Measurements from ENCODE around the gene VPS35L. TPM values are rescaled to one million over a fixed set of nuclear protein-coding genes. Genes with fewer than 3 reads are reported as not detected.

Gene VPS35L, protein sequence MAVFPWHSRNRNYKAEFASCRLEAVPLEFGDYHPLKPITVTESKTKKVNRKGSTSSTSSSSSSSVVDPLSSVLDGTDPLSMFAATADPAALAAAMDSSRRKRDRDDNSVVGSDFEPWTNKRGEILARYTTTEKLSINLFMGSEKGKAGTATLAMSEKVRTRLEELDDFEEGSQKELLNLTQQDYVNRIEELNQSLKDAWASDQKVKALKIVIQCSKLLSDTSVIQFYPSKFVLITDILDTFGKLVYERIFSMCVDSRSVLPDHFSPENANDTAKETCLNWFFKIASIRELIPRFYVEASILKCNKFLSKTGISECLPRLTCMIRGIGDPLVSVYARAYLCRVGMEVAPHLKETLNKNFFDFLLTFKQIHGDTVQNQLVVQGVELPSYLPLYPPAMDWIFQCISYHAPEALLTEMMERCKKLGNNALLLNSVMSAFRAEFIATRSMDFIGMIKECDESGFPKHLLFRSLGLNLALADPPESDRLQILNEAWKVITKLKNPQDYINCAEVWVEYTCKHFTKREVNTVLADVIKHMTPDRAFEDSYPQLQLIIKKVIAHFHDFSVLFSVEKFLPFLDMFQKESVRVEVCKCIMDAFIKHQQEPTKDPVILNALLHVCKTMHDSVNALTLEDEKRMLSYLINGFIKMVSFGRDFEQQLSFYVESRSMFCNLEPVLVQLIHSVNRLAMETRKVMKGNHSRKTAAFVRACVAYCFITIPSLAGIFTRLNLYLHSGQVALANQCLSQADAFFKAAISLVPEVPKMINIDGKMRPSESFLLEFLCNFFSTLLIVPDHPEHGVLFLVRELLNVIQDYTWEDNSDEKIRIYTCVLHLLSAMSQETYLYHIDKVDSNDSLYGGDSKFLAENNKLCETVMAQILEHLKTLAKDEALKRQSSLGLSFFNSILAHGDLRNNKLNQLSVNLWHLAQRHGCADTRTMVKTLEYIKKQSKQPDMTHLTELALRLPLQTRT
- total RNA-seq (2022) (50.2 and 55.5 TPM in 2 replicates), Bru-seq, nascent RNA (percentile 66 among the genes with signal in this experiment), BruChase-seq, experiment 1, labeled RNA remaining after a 6-hour chase (percentile 67 among the genes with signal in this experiment), BruChase-seq, experiment 2, labeled RNA remaining after a 2-hour chase (percentile 68 among the genes with signal in this experiment)
- long read RNA-seq, transcript VPS35L-203 (31 exons, 3,855 nt): major isoform, 108 of 151 reads
- long read RNA-seq, partial matches to known transcripts: 18 of 151 reads
- long read RNA-seq, other reads (novel, unspliced or antisense): 22 of 151 reads

DNA sequence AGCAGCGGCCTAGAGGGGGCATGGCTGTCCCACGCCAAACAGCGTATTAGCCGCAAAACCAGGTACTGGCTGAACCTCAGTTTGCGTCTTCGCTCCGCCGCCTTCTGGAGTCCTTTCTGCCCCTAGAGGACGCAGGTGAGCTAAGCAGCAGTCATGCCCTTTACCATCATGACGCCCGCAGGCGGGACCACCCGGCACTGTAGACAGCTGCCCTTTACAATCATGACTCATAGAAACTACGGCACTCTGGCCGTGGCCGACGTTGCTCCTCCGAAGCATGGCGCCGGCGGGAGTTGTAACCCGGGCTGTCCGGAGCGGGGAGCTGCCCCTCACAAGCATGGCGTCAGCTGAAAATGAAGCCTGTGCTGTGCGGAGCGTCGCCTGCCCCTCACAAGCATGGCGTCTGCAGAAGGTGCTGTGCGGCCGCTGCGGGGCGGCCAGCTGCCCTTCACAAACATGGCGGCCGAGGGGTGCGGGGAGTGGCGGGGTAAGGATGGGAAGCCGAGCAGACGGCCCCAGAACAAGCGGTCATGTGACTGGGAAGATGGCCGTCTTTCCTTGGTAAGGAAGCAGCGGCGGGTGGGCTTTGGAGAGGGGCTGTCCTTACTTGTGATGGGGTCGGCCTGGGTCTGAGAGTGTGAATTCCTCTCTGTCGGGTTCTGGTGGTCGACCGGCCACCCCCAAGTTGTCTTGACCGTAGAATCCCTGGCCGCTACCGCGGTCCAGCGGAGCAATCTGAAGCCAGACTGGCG is at the start of gene VPS35L:
Gene VPS35L (plus strand): TSS at position 518 of the 752 bp plus-strand sequence. CDS start 27 bp downstream, at position 545.
- H3K27ac Mint-ChIP-seq (ENCODE audit: low read depth, unreplicated experiment): peak within 1 kb of the TSS; percentile 96
- intact Hi-C loops (cut with micrococcal nuclease): loop anchor here (1.0 to 5.0 kb wide), 2 partner anchors 32 to 42 kb away; partner anchors contain the start of gene CCP110
- ChIA-PET CTCF (interaction anchor here (0.5 to 5.9 kb wide), 26 partner anchors 8 to 829 kb away, joined by 3 to 55 read pairs (median 3); partner anchors contain the start of genes CCP110, IQCK and KNOP1), POLR2A (interaction anchor here (0.5 to 2.9 kb wide), 13 partner anchors 10 to 488 kb away, joined by 3 to 32 read pairs (median 3); partner anchors contain the start of genes CCP110, COQ7, GDE1 and IQCK)
- peaks cover 12% of the 10 kb centered on the region for H3K36me3 Mint-ChIP-seq (ENCODE audit: insufficient read depth, unreplicated experiment)
- no peaks in the 10 kb centered on the region for H3K27me3 Mint-ChIP-seq (ENCODE audit: insufficient read depth, unreplicated experiment)
- H3K4me3 Mint-ChIP-seq (ENCODE audit: unreplicated experiment): peak within 1 kb of the TSS; percentile 90
- TF ChIP-seq, protein P1, sequence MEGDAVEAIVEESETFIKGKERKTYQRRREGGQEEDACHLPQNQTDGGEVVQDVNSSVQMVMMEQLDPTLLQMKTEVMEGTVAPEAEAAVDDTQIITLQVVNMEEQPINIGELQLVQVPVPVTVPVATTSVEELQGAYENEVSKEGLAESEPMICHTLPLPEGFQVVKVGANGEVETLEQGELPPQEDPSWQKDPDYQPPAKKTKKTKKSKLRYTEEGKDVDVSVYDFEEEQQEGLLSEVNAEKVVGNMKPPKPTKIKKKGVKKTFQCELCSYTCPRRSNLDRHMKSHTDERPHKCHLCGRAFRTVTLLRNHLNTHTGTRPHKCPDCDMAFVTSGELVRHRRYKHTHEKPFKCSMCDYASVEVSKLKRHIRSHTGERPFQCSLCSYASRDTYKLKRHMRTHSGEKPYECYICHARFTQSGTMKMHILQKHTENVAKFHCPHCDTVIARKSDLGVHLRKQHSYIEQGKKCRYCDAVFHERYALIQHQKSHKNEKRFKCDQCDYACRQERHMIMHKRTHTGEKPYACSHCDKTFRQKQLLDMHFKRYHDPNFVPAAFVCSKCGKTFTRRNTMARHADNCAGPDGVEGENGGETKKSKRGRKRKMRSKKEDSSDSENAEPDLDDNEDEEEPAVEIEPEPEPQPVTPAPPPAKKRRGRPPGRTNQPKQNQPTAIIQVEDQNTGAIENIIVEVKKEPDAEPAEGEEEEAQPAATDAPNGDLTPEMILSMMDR (IDR thresholded peaks at IDR 0.05; ENCODE audit: unreplicated experiment): peak; percentile 51
- TSS peak; percentile 65 for BruUV-seq (replicated peaks)
- H3K9me3 Mint-ChIP-seq (ENCODE audit: unreplicated experiment): no peaks in the 10 kb centered on the region
- H3K4me1 Mint-ChIP-seq (ENCODE audit: insufficient read depth, unreplicated experiment): peaks cover 8% of the 10 kb centered on the region
- peak; percentile 96 for DNase-seq (ENCODE audit: unreplicated experiment)

DNA sequence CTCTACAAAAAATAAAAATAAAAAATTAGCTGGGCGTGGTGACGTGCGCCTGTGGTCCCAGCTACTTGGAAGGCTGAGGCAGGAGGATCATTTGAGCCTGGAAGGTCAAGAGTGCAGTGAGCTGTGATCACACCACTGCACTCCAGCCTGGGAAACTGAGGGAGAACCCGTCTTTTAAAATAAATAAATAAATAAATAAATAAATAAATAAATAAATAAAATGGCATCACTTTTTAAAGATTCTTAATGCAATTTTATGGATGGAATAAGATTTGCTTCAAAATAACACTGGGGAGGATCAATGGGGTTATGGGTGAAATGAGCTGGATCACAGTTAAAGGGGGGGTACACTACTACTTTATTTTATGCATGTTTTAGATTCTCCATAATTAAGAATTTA is 48.5 kb upstream of the VPS35L start:
- no peak overlapping the region for H3K4me3 Mint-ChIP-seq (ENCODE audit: unreplicated experiment)
- no peaks in the 10 kb centered on the region for H3K9me3 Mint-ChIP-seq (ENCODE audit: unreplicated experiment)
- H3K36me3 Mint-ChIP-seq (ENCODE audit: insufficient read depth, unreplicated experiment): peaks cover 76% of the 10 kb centered on the region
- intact Hi-C loops (cut with micrococcal nuclease): no loop called here
- CTCF ChIA-PET: interaction anchor here (0.6 to 14.3 kb wide), 5 partner anchors 20 to 421 kb away, joined by 3 to 328 read pairs (median 4); no protein-coding TSS in a partner anchor
- POLR2A ChIA-PET: interaction anchor here (1.0 kb wide), 1 partner anchor 100 kb away, joined by 3 read pairs; no protein-coding TSS in a partner anchor
- no TSS peak for BruUV-seq (replicated peaks)
- no peaks in the 10 kb centered on the region for H3K27me3 Mint-ChIP-seq (ENCODE audit: insufficient read depth, unreplicated experiment)
- no peak overlapping the region for H3K27ac Mint-ChIP-seq (ENCODE audit: low read depth, unreplicated experiment)
- TF ChIP-seq, protein P1 (IDR thresholded peaks at IDR 0.05; ENCODE audit: unreplicated experiment): no peak
- peaks cover 9% of the 10 kb centered on the region for H3K4me1 Mint-ChIP-seq (ENCODE audit: insufficient read depth, unreplicated experiment)
- DNase-seq (ENCODE audit: unreplicated experiment): no peak

DNA sequence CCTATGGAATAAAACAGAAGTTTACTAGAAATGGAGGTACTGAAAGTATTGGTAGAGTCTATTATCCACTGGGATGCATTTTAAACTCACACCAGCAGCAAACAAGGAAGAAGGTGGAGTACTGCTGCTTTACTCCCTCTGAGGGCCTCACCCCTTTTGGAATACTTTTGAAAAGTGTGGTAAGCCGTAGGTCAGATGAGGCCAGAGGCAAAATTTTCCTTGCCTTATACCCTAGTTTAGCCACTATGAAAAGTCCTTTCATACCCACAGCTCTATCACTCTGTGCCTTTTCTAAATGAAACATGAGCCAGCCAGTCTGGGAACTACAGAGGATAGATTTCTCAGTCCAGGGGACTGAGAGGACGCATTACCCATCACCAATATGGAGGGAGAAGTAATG is 47.6 kb upstream of the VPS35L start:
- Mint-ChIP-seq H3K4me1 (ENCODE audit: insufficient read depth, unreplicated experiment) (peaks cover 9% of the 10 kb centered on the region), H3K9me3 (ENCODE audit: unreplicated experiment) (no peaks in the 10 kb centered on the region), H3K27ac (ENCODE audit: low read depth, unreplicated experiment) (no peak overlapping the region), H3K36me3 (ENCODE audit: insufficient read depth, unreplicated experiment) (peaks cover 68% of the 10 kb centered on the region), H3K4me3 (ENCODE audit: unreplicated experiment) (no peak overlapping the region), H3K27me3 (ENCODE audit: insufficient read depth, unreplicated experiment) (no peaks in the 10 kb centered on the region)
- intact Hi-C loops (cut with micrococcal nuclease): no loop called here
- POLR2A ChIA-PET: interaction anchor here (0.6 to 1.2 kb wide), 4 partner anchors 10 to 374 kb away, joined by 3 read pairs; partner anchors contain the start of gene GDE1
- DNase-seq (ENCODE audit: unreplicated experiment): no peak
- CTCF ChIA-PET: interaction anchor here (1.1 to 14.3 kb wide), 4 partner anchors 118 to 435 kb away, joined by 3 to 328 read pairs (median 4); no protein-coding TSS in a partner anchor
- no TSS peak for BruUV-seq (replicated peaks)
- TF ChIP-seq, protein P1 (IDR thresholded peaks at IDR 0.05; ENCODE audit: unreplicated experiment): no peak
